ENCODE results near the gene MTCH1. TPM values are rescaled to one million over a fixed set of nuclear protein-coding genes. Genes with fewer than 3 reads are reported as not detected.

Gene MTCH1
- total and polyA plus RNA-seq, 9 of the 15 experiments (the other 6 are each of a cell fraction or from before 2014, with no cell fraction given), result 7.9 to 161 (median 118) TPM

DNA sequence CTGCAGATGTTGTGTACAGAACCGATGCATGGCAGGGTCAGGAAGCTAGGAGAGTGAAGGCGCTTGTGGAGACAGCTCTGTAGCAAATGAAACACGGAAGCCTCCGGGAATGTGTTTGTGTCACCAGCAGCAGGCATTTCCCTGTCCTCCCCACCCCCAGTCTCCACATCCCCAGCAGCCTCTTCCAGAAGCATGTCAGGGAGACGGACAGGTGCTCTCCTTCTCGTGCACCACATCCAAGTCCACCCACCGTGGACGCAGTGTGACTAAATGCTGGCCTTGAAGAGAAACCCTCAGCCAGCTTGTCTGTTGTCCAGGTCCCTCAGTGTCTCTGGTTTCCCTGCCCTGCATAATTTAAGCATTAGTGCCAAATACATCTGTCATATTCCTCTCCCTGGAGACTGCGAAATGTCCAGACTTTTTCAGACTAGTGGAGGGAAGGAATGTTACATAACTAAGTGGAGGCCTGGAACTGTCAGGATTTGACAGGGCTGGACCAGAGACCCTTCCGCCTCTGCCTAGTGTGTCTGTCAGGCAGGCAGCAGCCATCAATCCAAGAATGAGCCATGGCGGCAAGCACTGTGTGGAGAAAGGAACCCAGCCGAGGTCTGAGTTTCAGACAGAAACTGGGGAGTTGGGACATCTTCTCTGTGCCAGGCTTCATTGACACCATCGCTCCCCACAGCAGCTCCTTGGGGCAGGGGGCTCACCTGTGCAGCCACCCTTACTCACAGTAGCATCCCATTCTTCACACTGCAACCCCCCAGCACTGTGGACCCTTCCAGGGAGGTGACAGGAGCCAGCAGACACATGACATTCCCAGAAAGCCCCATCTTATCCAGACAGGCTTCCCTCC is 58.1 kb downstream of the MTCH1 start (continued):
- TF ChIP-seq, protein P1, sequence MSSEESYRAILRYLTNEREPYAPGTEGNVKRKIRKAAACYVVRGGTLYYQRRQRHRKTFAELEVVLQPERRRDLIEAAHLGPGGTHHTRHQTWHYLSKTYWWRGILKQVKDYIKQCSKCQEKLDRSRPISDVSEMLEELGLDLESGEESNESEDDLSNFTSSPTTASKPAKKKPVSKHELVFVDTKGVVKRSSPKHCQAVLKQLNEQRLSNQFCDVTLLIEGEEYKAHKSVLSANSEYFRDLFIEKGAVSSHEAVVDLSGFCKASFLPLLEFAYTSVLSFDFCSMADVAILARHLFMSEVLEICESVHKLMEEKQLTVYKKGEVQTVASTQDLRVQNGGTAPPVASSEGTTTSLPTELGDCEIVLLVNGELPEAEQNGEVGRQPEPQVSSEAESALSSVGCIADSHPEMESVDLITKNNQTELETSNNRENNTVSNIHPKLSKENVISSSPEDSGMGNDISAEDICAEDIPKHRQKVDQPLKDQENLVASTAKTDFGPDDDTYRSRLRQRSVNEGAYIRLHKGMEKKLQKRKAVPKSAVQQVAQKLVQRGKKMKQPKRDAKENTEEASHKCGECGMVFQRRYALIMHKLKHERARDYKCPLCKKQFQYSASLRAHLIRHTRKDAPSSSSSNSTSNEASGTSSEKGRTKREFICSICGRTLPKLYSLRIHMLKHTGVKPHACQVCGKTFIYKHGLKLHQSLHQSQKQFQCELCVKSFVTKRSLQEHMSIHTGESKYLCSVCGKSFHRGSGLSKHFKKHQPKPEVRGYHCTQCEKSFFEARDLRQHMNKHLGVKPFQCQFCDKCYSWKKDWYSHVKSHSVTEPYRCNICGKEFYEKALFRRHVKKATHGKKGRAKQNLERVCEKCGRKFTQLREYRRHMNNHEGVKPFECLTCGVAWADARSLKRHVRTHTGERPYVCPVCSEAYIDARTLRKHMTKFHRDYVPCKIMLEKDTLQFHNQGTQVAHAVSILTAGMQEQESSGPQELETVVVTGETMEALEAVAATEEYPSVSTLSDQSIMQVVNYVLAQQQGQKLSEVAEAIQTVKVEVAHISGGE (CRISPR knock-in tag; IDR thresholded peaks at IDR 0.05), result no peak
- TF ChIP-seq POLR2A (conservative IDR thresholded peaks at IDR 0.05) (peak; percentile 43), TAF15 (IDR thresholded peaks at IDR 0.05; ENCODE audit: low read depth, low read length) (no peak), FOXJ2 (tag; IDR thresholded peaks at IDR 0.05) (no peak), ZNF184 (CRISPR knock-in tag; IDR thresholded peaks at IDR 0.05) (no peak), SMAD3 (CRISPR knock-in tag; conservative IDR thresholded peaks at IDR 0.05) (no peak), KAT2B (IDR thresholded peaks at IDR 0.05; ENCODE audit: low read depth, low read length) (no peak), EP400 (IDR thresholded peaks at IDR 0.05) (no peak)
- TF ChIP-seq, protein P2, sequence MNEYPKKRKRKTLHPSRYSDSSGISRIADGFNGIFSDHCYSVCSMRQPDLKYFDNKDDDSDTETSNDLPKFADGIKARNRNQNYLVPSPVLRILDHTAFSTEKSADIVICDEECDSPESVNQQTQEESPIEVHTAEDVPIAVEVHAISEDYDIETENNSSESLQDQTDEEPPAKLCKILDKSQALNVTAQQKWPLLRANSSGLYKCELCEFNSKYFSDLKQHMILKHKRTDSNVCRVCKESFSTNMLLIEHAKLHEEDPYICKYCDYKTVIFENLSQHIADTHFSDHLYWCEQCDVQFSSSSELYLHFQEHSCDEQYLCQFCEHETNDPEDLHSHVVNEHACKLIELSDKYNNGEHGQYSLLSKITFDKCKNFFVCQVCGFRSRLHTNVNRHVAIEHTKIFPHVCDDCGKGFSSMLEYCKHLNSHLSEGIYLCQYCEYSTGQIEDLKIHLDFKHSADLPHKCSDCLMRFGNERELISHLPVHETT (CRISPR knock-in tag; conservative IDR thresholded peaks at IDR 0.05 in 1 of 2, IDR thresholded peaks at IDR 0.05 in 1 of 2), result no peak
- TF ChIP-seq, protein P3, sequence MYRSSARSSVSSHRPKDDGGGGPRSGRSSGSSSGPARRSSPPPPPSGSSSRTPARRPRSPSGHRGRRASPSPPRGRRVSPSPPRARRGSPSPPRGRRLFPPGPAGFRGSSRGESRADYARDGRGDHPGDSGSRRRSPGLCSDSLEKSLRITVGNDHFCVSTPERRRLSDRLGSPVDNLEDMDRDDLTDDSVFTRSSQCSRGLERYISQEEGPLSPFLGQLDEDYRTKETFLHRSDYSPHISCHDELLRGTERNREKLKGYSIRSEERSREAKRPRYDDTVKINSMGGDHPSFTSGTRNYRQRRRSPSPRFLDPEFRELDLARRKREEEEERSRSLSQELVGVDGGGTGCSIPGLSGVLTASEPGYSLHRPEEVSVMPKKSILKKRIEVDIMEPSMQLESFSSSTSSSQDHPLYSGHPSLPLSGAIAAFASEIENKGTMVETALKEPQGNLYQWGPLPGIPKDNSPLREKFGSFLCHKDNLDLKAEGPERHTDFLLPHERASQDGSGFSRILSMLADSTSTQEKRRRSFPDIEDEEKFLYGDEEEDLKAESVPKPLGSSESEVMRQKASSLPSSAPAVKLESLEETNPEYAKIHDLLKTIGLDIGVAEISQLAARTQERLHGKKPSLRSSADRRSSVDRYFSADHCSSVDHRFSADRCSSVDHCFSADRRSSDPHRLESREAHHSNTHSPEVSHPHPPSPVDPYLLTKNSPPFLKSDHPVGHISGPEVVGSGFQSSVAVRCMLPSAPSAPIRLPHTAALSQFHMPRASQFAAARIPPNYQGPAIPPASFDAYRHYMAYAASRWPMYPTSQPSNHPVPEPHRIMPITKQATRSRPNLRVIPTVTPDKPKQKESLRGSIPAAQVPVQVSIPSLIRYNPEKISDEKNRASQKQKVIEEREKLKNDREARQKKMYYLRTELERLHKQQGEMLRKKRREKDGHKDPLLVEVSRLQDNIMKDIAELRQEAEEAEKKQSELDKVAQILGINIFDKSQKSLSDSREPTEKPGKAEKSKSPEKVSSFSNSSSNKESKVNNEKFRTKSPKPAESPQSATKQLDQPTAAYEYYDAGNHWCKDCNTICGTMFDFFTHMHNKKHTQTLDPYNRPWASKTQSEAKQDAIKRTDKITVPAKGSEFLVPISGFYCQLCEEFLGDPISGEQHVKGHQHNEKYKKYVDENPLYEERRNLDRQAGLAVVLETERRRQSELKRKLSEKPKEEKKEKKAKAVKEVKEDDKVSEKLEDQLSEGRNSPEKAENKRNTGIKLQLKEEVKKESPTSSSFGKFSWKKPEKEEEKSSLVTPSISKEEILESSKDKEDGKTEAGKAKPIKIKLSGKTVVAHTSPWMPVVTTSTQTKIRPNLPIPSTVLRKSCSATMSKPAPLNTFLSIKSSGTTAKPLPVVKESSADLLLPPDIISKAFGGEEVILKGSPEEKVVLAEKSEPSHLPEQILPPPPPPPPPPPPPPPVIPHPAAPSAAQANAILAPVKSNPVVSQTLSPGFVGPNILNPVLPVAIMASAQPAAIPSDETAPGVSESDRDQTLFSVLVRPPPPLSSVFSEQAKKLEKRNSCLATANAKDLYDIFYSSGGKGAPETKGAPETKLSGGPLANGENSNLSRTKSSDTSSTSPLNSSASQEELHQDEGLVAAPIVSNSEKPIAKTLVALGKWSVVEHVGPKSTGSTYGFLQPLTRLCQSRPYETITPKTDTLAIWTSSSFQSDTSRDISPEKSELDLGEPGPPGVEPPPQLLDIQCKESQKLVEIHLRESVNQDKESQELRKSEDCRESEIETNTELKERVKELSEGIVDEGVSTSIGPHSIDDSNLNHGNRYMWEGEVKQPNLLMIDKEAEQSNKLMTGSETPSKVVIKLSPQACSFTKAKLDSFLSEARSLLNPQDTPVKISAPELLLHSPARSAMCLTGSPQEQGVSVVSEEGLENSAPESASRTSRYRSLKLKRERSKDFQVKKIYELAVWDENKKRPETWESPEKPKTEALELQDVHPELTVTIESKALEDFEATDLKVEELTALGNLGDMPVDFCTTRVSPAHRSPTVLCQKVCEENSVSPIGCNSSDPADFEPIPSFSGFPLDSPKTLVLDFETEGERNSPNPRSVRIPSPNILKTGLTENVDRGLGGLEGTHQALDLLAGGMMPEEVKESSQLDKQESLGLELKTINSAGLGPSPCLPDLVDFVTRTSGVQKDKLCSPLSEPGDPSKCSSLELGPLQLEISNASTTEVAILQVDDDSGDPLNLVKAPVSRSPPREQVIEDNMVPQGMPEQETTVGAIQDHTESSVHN (IDR thresholded peaks at IDR 0.05; ENCODE audit: borderline replicate concordance in 1 of 2, low read depth in 1 of 2), result no peak
